ENCODE measurements around the gene MAGI2. TPM values are rescaled to one million over a fixed set of nuclear protein-coding genes. Genes with fewer than 3 reads are reported as not detected.

Gene MAGI2
- total RNA-seq, 1 experiment from 2014 or later = 14.3 TPM

DNA sequence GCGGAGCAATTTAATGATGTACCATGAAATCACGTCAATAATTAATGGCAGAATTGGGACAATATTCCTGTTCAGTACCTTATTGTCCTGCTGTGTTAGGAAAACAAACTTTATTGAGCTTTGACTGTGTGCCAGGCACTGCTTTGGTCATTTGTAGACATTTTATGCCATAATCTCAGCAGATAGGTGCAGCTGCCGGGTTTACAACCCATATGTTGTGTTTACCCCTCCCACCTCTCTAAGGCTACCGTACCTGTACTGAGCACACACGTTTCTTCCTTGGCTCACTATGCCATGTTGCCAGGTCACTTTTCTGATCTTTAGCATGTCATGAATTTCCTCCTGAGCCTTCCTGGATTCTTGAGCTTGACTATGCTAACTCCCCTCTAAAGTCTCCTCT is 1232.7 kb downstream of the MAGI2 start:
- H3K4me3 Mint-ChIP-seq = no peak overlapping the region
- no peaks in the 10 kb centered on the region for H3K79me2 ChIP-seq (ENCODE audit: insufficient read depth, low read length)
- no peak overlapping the region for H3K56ac ChIP-seq (ENCODE audit: insufficient read length, low read depth, low read length)
- H3K36me3 Mint-ChIP-seq (ENCODE audit: insufficient read depth in 1 of 3, low read depth in 3 of 3) = peaks cover 0 to 3% (median 0%) of the 10 kb centered on the region in 3 experiments; a peak in 2 of 7 replicates
- H3K9me3 ChIP-seq (ENCODE audit: control insufficient read depth, low read depth, low read length) = no peaks in the 10 kb centered on the region
- no CpG with 5 or more reads among the region's 5 CpGs for WGBS (ENCODE audit: extremely low coverage, insufficient read length, low lambda C conversion rate)
- no peak overlapping the region for H3K27ac ChIP-seq (ENCODE audit: insufficient read length, low read depth, low read length)
- no peak overlapping the region for H2AFZ ChIP-seq (ENCODE audit: low read length)
- no peak overlapping the region for H4K8ac ChIP-seq (replicated peaks; ENCODE audit: insufficient read length, low read depth, low read length)
- no peaks in the 10 kb centered on the region for H3K23me2 ChIP-seq (ENCODE audit: insufficient read length, low read depth, low read length, poor library complexity, severe bottlenecking)
- H3K4me1 Mint-ChIP-seq = peaks cover 3 to 8% of the 10 kb centered on the region in 2 experiments
- no peak overlapping the region for H2BK5ac ChIP-seq (ENCODE audit: insufficient read length, low read length)
- no peak overlapping the region for H2BK12ac ChIP-seq (ENCODE audit: insufficient read length, low read depth, low read length)
- H3K27me3 ChIP-seq (ENCODE audit: insufficient read depth, low read length) = no peaks in the 10 kb centered on the region
- no peak overlapping the region for H3K27ac Mint-ChIP-seq
- H4K91ac ChIP-seq (ENCODE audit: insufficient read length, low read depth, low read length) = no peak overlapping the region
- H2BK15ac ChIP-seq (ENCODE audit: low read depth, low read length) = no peak overlapping the region
- no peak for DNase-seq
- H3K4me2 ChIP-seq (ENCODE audit: insufficient read depth, insufficient read length, low read length) = no peak overlapping the region
- no peak overlapping the region for H3K18ac ChIP-seq (ENCODE audit: insufficient read length, low read depth, low read length)
- H4K5ac ChIP-seq (ENCODE audit: insufficient read length, low read depth, low read length) = no peak overlapping the region
- no peak overlapping the region for H3K9ac ChIP-seq (ENCODE audit: extremely low read depth, insufficient read length, low read length)
- H3K4ac ChIP-seq (ENCODE audit: low read depth, low read length) = no peak overlapping the region
- no peak overlapping the region for H3K23ac ChIP-seq (ENCODE audit: insufficient read length, low read depth, low read length)
- H3T11ph ChIP-seq (ENCODE audit: low read length) = no peak overlapping the region
- H3K4me1 ChIP-seq (ENCODE audit: insufficient read depth, low read length) = peaks cover under 1% of the 10 kb centered on the region; the same call in 1 of the 2 replicates
- TF ChIP-seq, protein P1, sequence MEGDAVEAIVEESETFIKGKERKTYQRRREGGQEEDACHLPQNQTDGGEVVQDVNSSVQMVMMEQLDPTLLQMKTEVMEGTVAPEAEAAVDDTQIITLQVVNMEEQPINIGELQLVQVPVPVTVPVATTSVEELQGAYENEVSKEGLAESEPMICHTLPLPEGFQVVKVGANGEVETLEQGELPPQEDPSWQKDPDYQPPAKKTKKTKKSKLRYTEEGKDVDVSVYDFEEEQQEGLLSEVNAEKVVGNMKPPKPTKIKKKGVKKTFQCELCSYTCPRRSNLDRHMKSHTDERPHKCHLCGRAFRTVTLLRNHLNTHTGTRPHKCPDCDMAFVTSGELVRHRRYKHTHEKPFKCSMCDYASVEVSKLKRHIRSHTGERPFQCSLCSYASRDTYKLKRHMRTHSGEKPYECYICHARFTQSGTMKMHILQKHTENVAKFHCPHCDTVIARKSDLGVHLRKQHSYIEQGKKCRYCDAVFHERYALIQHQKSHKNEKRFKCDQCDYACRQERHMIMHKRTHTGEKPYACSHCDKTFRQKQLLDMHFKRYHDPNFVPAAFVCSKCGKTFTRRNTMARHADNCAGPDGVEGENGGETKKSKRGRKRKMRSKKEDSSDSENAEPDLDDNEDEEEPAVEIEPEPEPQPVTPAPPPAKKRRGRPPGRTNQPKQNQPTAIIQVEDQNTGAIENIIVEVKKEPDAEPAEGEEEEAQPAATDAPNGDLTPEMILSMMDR (conservative IDR thresholded peaks at IDR 0.05) = no peak
- no peak overlapping the region for H2BK20ac ChIP-seq (ENCODE audit: low read depth, low read length, poor library complexity, severe bottlenecking)
- no peaks in the 10 kb centered on the region for H3K79me1 ChIP-seq (ENCODE audit: insufficient read depth, low read depth, low read length, poor library complexity, severe bottlenecking)
- H3K27me3 Mint-ChIP-seq (ENCODE audit: low read depth) = no peaks in the 10 kb centered on the region
- no peak overlapping the region for H2BK120ac ChIP-seq (ENCODE audit: low read depth, low read length, poor library complexity, severe bottlenecking)
- peaks cover 2% of the 10 kb centered on the region for H4K20me1 ChIP-seq (ENCODE audit: control insufficient read depth, insufficient read depth, insufficient read length)
- no peak overlapping the region for H2AK5ac ChIP-seq (ENCODE audit: insufficient read length, low read length)
- no peaks in the 10 kb centered on the region; a peak in 1 of 5 replicates for H3K9me3 Mint-ChIP-seq
- H3K14ac ChIP-seq (ENCODE audit: insufficient read depth, low read length) = no peak overlapping the region
